Endothelial cell of umbilical vein (primary cell): ENCODE data around the gene CEACAM6.

Source experiments
- EZH2 ChIP-seq: IDR thresholded peaks from 2 replicates; pipeline ENCODE4 v1.6.1; 2012; ENCODE audit warnings: borderline replicate concordance, low read depth, mild to moderate bottlenecking, moderate library complexity, low read length, inconsistent platforms; ENCODE audit not compliant: severe bottlenecking
- POLR2A ChIP-seq: IDR thresholded peaks from 2 replicates; pipeline ENCODE4 v1.6.1; 2012; ENCODE audit warnings: low read depth, mild to moderate bottlenecking, control low read depth, low read length
- POLR2AphosphoS5 ChIP-seq: IDR thresholded peaks from 2 replicates; pipeline ENCODE4 v1.6.1; 2012; ENCODE audit warnings: low read depth, mild to moderate bottlenecking, control low read depth, low read length, moderate library complexity; ENCODE audit not compliant: insufficient read depth
- TF ChIP-seq, protein P1 (sequence below), 2 donors: IDR thresholded peaks; 1 replicate in 1 of 2; 2 replicates in 1 of 2; pipeline ENCODE4 v1.5.1; 2011; ENCODE audit warnings: low read length in 2 of 2, mild to moderate bottlenecking in 2 of 2, moderate library complexity in 2 of 2, control low read depth in 1 of 2, inconsistent platforms in 1 of 2, low read depth in 1 of 2; ENCODE audit not compliant: insufficient read depth in 1 of 2; ENCODE audit errors: extremely low read depth in 1 of 2
- TF ChIP-seq, protein P2 (sequence below): IDR thresholded peaks from 2 replicates; pipeline ENCODE4 v1.6.1; 2011; ENCODE audit not compliant: insufficient read depth, insufficient read length

DNA sequence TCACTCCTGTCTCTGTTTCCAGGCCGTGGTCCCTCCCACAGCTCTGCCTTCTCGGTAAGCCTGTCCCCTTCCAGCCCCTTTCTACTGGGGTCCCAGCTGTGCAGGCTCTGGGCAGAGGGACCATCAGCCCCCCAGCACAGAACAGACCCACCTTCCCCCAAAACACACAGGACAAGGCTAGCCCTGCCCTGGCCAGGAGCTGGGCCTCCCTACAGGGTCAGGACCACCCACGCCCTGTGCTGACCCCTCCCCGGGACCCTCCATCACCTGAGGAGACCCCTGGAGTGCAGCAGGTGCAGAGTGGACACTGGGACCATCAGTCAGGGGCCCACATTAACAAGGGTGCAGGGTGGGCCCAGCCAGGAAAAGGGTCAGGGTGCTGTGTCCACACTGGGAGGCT lies 55.0 kb downstream of the CEACAM6 start:
- TF ChIP-seq, protein P1, sequence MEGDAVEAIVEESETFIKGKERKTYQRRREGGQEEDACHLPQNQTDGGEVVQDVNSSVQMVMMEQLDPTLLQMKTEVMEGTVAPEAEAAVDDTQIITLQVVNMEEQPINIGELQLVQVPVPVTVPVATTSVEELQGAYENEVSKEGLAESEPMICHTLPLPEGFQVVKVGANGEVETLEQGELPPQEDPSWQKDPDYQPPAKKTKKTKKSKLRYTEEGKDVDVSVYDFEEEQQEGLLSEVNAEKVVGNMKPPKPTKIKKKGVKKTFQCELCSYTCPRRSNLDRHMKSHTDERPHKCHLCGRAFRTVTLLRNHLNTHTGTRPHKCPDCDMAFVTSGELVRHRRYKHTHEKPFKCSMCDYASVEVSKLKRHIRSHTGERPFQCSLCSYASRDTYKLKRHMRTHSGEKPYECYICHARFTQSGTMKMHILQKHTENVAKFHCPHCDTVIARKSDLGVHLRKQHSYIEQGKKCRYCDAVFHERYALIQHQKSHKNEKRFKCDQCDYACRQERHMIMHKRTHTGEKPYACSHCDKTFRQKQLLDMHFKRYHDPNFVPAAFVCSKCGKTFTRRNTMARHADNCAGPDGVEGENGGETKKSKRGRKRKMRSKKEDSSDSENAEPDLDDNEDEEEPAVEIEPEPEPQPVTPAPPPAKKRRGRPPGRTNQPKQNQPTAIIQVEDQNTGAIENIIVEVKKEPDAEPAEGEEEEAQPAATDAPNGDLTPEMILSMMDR (IDR thresholded peaks at IDR 0.05; ENCODE audit: extremely low read depth in 1 of 2, insufficient read depth in 1 of 2, low read depth in 1 of 2, low read length in 2 of 2) = no peak
- no peak for TF ChIP-seq POLR2A
- TF ChIP-seq, protein P2, sequence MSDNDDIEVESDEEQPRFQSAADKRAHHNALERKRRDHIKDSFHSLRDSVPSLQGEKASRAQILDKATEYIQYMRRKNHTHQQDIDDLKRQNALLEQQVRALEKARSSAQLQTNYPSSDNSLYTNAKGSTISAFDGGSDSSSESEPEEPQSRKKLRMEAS = no peak
- TF ChIP-seq EZH2 = no peak
- TF ChIP-seq POLR2AphosphoS5 = no peak
